ENCODE measurements around the gene LRRC8E.

Gene LRRC8E

DNA sequence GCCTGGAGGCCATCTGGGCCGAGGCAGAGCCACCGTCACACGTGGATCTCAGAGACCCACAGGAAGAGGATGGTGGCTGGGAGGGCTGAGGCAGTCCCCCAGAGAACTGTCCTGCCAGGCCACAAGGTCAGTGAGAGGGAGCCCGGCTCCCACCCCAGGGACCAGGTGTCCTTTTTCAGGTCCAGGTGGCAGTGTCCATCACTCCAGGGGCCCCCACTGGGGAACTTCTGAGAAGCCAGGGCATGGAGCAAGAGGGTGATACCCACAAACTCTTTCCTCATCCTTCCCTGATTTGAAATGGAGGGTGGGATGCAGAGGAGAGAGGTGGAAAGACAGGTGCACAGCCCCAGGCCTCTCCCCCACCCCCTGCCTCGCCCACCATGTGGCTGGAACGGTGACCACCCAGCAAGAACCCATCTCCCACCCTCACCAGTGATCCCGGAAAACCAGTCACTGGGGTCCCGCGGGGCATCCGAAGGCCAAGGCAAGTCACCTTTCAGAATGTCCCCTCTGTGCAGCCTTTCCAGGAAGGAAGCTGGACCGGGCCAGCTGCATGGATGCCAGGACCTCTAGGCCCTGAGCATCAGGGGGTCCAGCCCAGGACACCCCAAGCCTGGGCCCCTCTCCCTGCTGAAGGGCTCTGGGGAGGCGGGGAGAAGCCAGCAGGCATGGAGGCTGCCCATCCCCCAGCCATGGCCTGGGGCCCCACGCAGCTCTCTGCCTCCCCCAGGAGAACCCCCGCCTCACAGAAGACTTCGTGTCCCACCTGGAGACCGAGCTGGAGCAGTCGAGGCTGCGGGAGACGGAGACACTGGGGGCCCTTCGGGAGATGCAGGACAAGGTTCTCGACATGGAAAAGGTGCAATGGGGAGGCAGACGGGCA is 28.2 kb upstream of the LRRC8E start:
- Mint-ChIP-seq H3K9me3 (no peaks in the 10 kb centered on the region), H3K27ac (no peak overlapping the region), H3K36me3 (ENCODE audit: low read depth) (no peaks in the 10 kb centered on the region), H3K4me1 (ENCODE audit: low read depth) (peaks cover under 1% of the 10 kb centered on the region), H3K4me3 (no peak overlapping the region), H3K27me3 (ENCODE audit: low read depth) (peaks cover 20% of the 10 kb centered on the region)

DNA sequence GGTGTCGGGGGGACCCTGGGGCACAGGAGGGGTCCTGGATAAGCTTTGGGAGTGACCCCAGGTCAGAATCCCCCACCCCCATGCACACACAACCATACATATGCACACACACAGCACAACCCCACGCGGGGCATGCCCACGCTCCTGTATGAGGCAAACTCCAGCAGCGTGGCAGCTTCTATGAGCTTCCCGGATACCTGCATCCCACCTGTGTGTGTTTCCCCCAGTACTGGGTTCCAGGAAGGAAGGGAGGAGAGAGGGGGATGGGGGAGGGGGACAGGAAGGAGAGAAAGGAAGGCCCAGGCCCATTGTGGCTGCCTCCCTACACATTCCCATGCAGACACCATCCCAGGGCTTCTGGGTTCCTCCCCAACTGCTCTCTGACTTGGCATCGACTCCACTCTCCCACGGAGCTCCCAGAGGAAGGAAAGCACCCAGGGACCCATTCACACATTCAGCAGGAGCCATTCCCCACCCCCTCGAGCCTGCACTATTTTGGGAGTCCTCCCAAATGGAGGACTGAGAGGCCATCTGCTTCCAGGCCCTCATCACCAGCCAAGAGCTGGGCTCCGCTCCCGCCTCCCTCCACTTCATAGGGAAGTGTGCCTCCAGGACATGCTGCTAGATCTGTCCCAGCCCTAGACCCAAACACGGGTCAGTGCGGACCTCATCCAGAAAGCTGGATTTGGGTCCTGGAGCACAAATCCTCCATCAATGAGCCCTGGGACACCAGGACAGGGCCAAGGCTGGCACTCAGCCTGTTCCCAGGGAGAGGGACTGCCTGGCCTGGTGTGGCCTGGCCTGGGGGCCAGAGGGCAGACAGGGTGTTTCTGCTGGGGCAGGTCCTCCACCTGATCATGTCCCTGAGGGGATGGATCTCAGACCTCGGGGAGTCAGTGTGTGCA is 27.3 kb upstream of the LRRC8E start:
- Mint-ChIP-seq H3K4me1 (ENCODE audit: low read depth) (peaks cover 5% of the 10 kb centered on the region), H3K9me3 (no peaks in the 10 kb centered on the region), H3K4me3 (no peak overlapping the region), H3K27ac (no peak overlapping the region), H3K27me3 (ENCODE audit: low read depth) (peaks cover 27% of the 10 kb centered on the region), H3K36me3 (ENCODE audit: low read depth) (no peaks in the 10 kb centered on the region)

- Mint-ChIP-seq H3K27ac (no peak overlapping the region), H3K27me3 (ENCODE audit: low read depth) (peaks cover 32% of the 10 kb centered on the region), H3K9me3 (no peaks in the 10 kb centered on the region), H3K36me3 (ENCODE audit: low read depth) (no peaks in the 10 kb centered on the region), H3K4me1 (ENCODE audit: low read depth) (peaks cover 5% of the 10 kb centered on the region), H3K4me3 (peak overlapping the region; percentile 37)
Observed at GRCh38 chr19:7861619-7862412, 26.5 kb upstream of the LRRC8E start.

DNA sequence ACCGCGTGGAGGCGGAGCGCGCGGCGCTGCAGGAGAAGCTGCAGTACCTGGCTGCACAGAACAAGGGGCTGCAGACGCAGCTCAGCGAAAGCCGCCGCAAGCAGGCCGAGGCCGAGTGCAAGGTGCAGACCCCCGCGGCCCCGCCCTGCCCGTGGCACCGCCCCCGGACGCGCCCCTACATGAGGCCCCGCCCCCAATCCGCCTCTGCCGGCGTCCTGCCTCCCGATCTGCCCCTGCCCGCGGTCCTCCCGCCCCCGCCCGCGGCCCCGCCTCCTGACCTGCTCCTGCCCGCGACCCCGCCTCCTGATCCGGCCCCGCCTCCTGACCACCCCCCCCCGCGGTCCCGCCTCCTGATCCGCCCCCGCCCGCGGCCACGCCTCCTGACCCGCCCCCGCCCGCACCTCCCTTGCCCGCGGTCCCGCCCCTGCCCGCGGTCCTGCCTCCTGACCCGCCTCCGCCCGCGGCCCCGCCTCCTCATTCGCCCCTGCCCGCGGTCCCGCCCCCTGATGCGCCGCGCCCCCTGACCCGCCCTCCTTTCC is 25.8 kb upstream of the LRRC8E start:
- Mint-ChIP-seq H3K4me3 (peak overlapping the region; percentile 37), H3K27ac (no peak overlapping the region), H3K9me3 (no peaks in the 10 kb centered on the region), H3K4me1 (ENCODE audit: low read depth) (peaks cover 5% of the 10 kb centered on the region), H3K36me3 (ENCODE audit: low read depth) (no peaks in the 10 kb centered on the region), H3K27me3 (ENCODE audit: low read depth) (peaks cover 38% of the 10 kb centered on the region)

GRCh38 chr19:7863157-7863970 is 24.9 kb upstream of the LRRC8E start:
- H3K36me3 Mint-ChIP-seq (ENCODE audit: low read depth): no peaks in the 10 kb centered on the region
- no peak overlapping the region for H3K27ac Mint-ChIP-seq
- H3K4me3 Mint-ChIP-seq: no peak overlapping the region
- no peaks in the 10 kb centered on the region for H3K9me3 Mint-ChIP-seq
- H3K4me1 Mint-ChIP-seq (ENCODE audit: low read depth): peaks cover 7% of the 10 kb centered on the region
- H3K27me3 Mint-ChIP-seq (ENCODE audit: low read depth): peaks cover 44% of the 10 kb centered on the region

GRCh38 chr19:7863971-7864689 is 24.2 kb upstream of the LRRC8E start:
- Mint-ChIP-seq H3K27ac (no peak overlapping the region), H3K9me3 (no peaks in the 10 kb centered on the region), H3K4me1 (ENCODE audit: low read depth) (peaks cover 11% of the 10 kb centered on the region), H3K4me3 (no peak overlapping the region), H3K27me3 (ENCODE audit: low read depth) (peaks cover 44% of the 10 kb centered on the region), H3K36me3 (ENCODE audit: low read depth) (no peaks in the 10 kb centered on the region)

DNA sequence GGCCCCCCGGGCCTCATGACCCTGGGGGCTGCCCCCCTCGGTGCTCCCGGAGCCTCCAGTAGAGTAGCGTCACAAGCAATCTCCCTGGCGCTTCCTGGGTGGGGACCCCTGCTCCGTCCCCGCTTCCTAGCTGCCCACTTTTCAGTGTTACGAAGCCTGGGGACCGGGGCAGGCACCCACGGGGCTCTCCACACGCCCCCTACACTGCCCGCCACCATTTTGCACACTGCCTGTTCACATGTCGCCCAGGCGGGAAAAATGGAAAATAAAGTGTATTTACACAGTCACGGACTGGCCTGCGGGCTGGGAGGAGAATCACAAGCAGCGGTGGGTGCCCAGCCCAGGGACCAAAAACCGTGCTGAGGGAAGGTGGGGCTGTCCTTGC is 23.6 kb upstream of the LRRC8E start:
- Mint-ChIP-seq H3K27me3 (ENCODE audit: low read depth) (peaks cover 44% of the 10 kb centered on the region), H3K36me3 (ENCODE audit: low read depth) (no peaks in the 10 kb centered on the region)

DNA sequence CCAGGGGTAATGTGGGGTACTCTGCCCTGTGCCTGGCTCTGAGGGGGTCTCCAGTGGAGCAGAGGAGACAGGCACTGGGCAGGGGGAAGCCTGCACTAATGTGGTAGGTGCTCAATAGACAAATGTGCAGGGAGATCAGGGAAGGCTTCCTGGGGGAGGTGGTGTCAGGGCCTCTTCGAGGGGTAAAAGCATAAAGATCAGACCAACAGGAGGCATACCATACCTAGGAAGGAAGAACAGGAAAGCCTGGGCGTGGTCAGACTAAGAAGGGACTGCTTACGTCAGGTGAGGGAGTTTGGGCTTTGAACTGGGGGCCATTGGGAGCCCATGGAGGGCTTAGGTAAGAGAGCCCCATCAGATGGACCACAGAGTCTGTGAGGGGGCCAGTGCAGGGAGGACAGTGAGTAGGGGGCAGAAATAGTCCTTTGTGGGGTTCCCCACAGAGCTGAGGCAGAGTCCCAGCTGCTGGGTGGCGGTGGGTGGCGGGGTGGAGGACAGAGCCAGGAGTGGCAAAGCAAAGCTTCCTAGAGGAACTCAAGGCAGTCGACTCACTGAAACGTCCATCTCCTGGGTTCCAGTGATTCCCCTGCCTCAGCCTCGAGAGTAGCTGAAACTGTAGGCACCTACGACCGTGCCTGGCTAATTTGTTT is 22.9 kb upstream of the LRRC8E start:
- H3K9me3 Mint-ChIP-seq: no peaks in the 10 kb centered on the region
- H3K36me3 Mint-ChIP-seq (ENCODE audit: low read depth): no peaks in the 10 kb centered on the region
- peaks cover 12% of the 10 kb centered on the region for H3K4me1 Mint-ChIP-seq (ENCODE audit: low read depth)
- peak overlapping the region; percentile 67 for H3K4me3 Mint-ChIP-seq
- H3K27ac Mint-ChIP-seq: peak overlapping the region; percentile 63
- H3K27me3 Mint-ChIP-seq (ENCODE audit: low read depth): peaks cover 44% of the 10 kb centered on the region

More for the DNA sequence above, 23.6 kb upstream of the LRRC8E start:
- Mint-ChIP-seq H3K27ac (no peak overlapping the region), H3K4me3 (no peak overlapping the region), H3K9me3 (no peaks in the 10 kb centered on the region), H3K4me1 (ENCODE audit: low read depth) (peaks cover 11% of the 10 kb centered on the region)

DNA sequence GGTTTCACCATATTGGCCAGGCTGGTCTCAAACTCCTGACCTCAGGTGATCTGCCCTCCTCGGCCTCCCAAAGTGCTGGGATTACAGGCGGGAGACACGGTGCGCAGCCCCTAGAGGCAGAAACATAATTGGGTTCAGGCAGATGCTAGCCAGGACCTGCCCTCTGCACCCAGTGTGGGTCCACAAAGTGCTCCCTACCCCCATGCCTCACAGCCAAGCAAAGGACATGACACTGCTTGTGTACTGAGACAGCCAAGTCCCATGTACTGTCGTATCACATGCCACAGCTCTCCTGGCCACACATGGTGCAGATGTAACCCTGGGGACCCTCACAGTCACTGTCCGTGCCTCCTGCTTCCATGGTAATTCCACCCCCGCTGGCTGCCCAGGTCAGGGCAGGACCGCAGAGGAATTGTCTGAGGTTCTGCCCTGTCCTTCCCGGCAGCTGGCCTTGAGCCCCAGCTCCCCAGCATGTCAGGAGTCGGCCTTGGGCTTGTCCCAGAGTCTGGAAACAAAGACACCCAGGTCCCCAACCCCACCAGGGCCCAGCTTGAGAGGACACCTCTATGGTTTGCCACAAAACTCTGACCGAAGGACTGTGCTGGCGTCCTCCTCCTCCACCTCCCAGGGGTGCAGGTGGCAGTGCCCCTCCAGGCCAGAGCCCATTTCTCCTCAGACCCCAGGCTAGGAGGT is 21.8 kb upstream of the LRRC8E start:
- no peaks in the 10 kb centered on the region for H3K9me3 Mint-ChIP-seq
- no peak overlapping the region for H3K4me3 Mint-ChIP-seq
- peaks cover 47% of the 10 kb centered on the region for H3K27me3 Mint-ChIP-seq (ENCODE audit: low read depth)
- H3K36me3 Mint-ChIP-seq (ENCODE audit: low read depth): peaks cover 2% of the 10 kb centered on the region
- no peak overlapping the region for H3K27ac Mint-ChIP-seq
- peaks cover 20% of the 10 kb centered on the region for H3K4me1 Mint-ChIP-seq (ENCODE audit: low read depth)

DNA sequence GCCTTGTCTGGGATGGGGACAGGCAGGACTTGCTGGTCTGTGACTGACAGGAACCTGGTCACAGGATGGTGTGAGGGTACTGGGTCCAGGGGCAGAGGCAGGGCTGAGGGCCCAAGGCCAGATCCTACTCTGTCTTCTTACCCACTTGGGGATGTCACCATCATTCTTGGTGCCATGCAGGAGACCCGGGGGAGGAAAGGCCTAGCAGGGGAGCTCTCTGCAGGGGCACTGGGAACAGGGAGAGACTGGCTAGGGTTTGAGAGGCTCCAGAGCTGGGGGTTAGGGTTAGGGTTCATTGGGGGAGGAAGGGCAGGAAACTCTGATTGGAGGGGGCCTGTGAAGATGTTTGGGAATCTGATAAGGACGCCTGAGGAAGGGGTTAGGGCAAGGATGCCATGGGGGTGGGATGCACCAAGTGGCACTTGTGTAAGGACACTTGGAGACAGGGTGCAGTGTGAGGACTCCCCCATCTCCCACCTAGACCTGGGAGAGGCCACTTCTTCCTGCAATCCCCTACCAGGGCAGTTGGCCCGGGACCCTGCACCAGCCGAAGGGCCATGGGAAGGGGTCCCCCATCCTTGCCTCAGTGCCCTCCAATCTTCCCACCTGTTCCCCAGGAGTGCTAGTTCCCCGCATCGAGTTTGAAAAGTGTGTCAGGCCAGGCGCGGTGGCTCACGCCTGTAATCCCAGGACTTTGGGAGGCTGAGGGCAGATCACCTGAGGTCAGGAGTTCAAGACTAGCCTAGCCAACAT is 21.0 kb upstream of the LRRC8E start:
- peaks cover 2% of the 10 kb centered on the region for H3K36me3 Mint-ChIP-seq (ENCODE audit: low read depth)
- peaks cover 27% of the 10 kb centered on the region for H3K4me1 Mint-ChIP-seq (ENCODE audit: low read depth)
- H3K4me3 Mint-ChIP-seq: no peak overlapping the region
- no peak overlapping the region for H3K27ac Mint-ChIP-seq
- H3K9me3 Mint-ChIP-seq: no peaks in the 10 kb centered on the region
- peaks cover 54% of the 10 kb centered on the region for H3K27me3 Mint-ChIP-seq (ENCODE audit: low read depth)

DNA sequence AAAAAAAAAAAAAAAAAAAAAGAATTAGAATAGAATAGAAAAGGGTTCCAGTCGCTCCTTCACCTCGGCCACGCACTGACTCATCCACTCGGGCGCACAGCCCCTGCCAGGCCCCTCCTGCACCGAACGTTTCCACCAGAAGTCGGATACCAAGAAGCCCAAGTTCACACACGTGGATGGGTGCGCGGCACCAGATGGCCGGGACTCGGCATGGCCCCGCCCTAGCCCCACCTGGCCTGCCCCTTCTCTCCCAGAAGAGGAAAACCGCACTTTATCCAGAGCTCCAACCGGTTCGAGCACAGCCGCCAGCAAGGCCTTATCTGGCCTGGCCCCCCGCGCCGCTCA is 20.0 kb upstream of the LRRC8E start:
- Mint-ChIP-seq H3K9me3 (no peaks in the 10 kb centered on the region), H3K36me3 (ENCODE audit: low read depth) (peaks cover 2% of the 10 kb centered on the region), H3K27ac (no peak overlapping the region)

More for the DNA sequence above, 20.0 kb upstream of the LRRC8E start:
- H3K4me1 Mint-ChIP-seq (ENCODE audit: low read depth): peaks cover 27% of the 10 kb centered on the region
- peaks cover 60% of the 10 kb centered on the region for H3K27me3 Mint-ChIP-seq (ENCODE audit: low read depth)
- no peak overlapping the region for H3K4me3 Mint-ChIP-seq
